ENCODE measurements around the gene QKI. TPM values are rescaled to one million over a fixed set of nuclear protein-coding genes. Genes with fewer than 3 reads are reported as not detected.

The QKI gene
- total and polyA plus RNA-seq, 8 donors, result 8.0 to 261 (median 32.2) TPM

GRCh38 chr6:163576114-163576513 is 161.6 kb downstream of the QKI start:
- Histone ChIP-seq H3K4me3 (no peak overlapping the region), H3K9me3 (no peaks in the 10 kb centered on the region), H3K27me3 (no peaks in the 10 kb centered on the region), H3K27ac (no peak overlapping the region), H3K36me3 (peaks cover 2 to 25% (median 12%) of the 10 kb centered on the region in 4 donors), H3K4me1 (peaks cover 0 to 10% (median 4%) of the 10 kb centered on the region in 4 donors)
- intact Hi-C loops (cut with DNase I; ENCODE audit: low total_unique reads), result no loop called here
- TF ChIP-seq POLR2AphosphoS5 (IDR thresholded peaks at IDR 0.05), result no peak
- TF ChIP-seq POLR2A (IDR thresholded peaks at IDR 0.05), result no peak
- no peak for TF ChIP-seq EP300 (IDR thresholded peaks at IDR 0.05)
- TF ChIP-seq CTCF (IDR thresholded peaks at IDR 0.05), result no peak
- 78 to 86% (median 82%) methylated on average over 4 of the region's 4 CpGs for WGBS, 5 donors
- no peak for DNase-seq

DNA sequence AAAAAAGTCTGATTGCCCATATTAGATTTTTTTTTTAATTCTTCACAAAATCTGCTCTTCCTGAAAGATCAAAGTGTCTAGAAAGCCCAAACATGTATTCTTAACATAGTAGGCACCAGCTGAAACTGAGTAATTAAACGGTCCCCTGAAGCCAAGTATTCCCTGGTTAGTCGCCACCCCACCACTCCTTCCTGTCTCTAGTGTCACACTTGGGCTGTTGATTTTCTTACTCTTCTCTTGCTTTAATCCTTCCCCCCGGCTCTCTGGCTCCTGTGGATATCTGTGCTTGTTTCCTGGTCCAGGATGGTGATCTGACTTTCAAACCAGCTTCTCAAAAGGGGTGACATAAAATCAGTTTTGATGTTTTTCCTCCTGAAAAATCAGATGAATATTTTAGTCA is 162.9 kb downstream of the QKI start:
- peaks cover 0 to 10% (median 4%) of the 10 kb centered on the region in 4 donors for H3K4me1 ChIP-seq
- 49 to 77% (median 69%) methylated on average over 3 of the region's 3 CpGs for WGBS, 5 donors
- H3K9me3 ChIP-seq, result no peaks in the 10 kb centered on the region
- H3K36me3 ChIP-seq, result peaks cover 0 to 15% (median 5%) of the 10 kb centered on the region in 4 donors
- no peak for DNase-seq
- TF ChIP-seq POLR2AphosphoS5 (IDR thresholded peaks at IDR 0.05) (no peak), EP300 (IDR thresholded peaks at IDR 0.05) (no peak), CTCF (IDR thresholded peaks at IDR 0.05) (no peak), POLR2A (IDR thresholded peaks at IDR 0.05) (no peak)
- no peak overlapping the region for H3K4me3 ChIP-seq
- intact Hi-C loops (cut with DNase I; ENCODE audit: low total_unique reads), result no loop called here
- no peaks in the 10 kb centered on the region for H3K27me3 ChIP-seq
- H3K27ac ChIP-seq, result no peak overlapping the region

- intact Hi-C loops (cut with DNase I; ENCODE audit: low total_unique reads), result no loop called here
- Histone ChIP-seq H3K27ac (no peak overlapping the region), H3K27me3 (no peaks in the 10 kb centered on the region), H3K4me3 (no peak overlapping the region), H3K4me1 (peaks cover 0 to 10% (median 4%) of the 10 kb centered on the region in 4 donors), H3K9me3 (no peaks in the 10 kb centered on the region), H3K36me3 (peaks cover 0 to 3% (median 2%) of the 10 kb centered on the region in 4 donors)
- DNase-seq, result no peak
- TF ChIP-seq POLR2AphosphoS5 (IDR thresholded peaks at IDR 0.05), result no peak
- no peak for TF ChIP-seq EP300 (IDR thresholded peaks at IDR 0.05)
- no peak for TF ChIP-seq POLR2A (IDR thresholded peaks at IDR 0.05)
- no peak for TF ChIP-seq CTCF (IDR thresholded peaks at IDR 0.05)
- 50 to 65% (median 53%) methylated on average over 12 to 13 of the region's 13 CpGs for WGBS, 5 donors
These were observed 164.8 kb downstream of the QKI start for GRCh38 chr6:163579111-163579879.

GRCh38 chr6:163579880-163580295 is 165.4 kb downstream of the QKI start:
- H3K27me3 ChIP-seq, result no peaks in the 10 kb centered on the region
- H3K36me3 ChIP-seq, result no peaks in the 10 kb centered on the region
- intact Hi-C loops (cut with DNase I; ENCODE audit: low total_unique reads), result no loop called here
- DNase-seq, result no peak
- TF ChIP-seq CTCF (IDR thresholded peaks at IDR 0.05), result no peak
- TF ChIP-seq EP300 (IDR thresholded peaks at IDR 0.05), result no peak
- peak in 1 of 3 donors; percentile 16 for TF ChIP-seq POLR2AphosphoS5 (IDR thresholded peaks at IDR 0.05)
- no peak for TF ChIP-seq POLR2A (IDR thresholded peaks at IDR 0.05)
- no peak overlapping the region for H3K4me3 ChIP-seq
- H3K4me1 ChIP-seq, result peaks cover 0 to 10% (median 4%) of the 10 kb centered on the region in 4 donors
- no peak overlapping the region for H3K27ac ChIP-seq
- H3K9me3 ChIP-seq, result no peaks in the 10 kb centered on the region
- 15 to 40% (median 26%) methylated on average over 4 of the region's 4 CpGs for WGBS, 5 donors
